ENCODE measurements around the gene OTOG. TPM values are rescaled to one million over a fixed set of nuclear protein-coding genes. Genes with fewer than 3 reads are reported as not detected.

The OTOG gene
- total RNA-seq, 1 experiment from 2014 or later, result not detected

- Histone ChIP-seq H3K4me3 (no peak overlapping the region), H3K27me3 (replicated peaks) (peaks cover 20% of the 10 kb centered on the region), H3K27ac (no peak overlapping the region), H3K36me3 (no peaks in the 10 kb centered on the region), H3K4me1 (replicated peaks) (no peaks in the 10 kb centered on the region), H3K9me3 (replicated peaks) (no peaks in the 10 kb centered on the region; the same call in 1 of the 2 replicates)
- no peak for DNase-seq (ENCODE audit: low read depth in 1 of 2, low spot score in 2 of 2)
Measured at GRCh38 chr11:17642370-17642769, 95.3 kb downstream of the OTOG start.

GRCh38 chr11:17642980-17643379, 95.9 kb downstream of the OTOG start:
- no peak for DNase-seq (ENCODE audit: low read depth in 1 of 2, low spot score in 2 of 2)
- H3K9me3 ChIP-seq (replicated peaks), result no peaks in the 10 kb centered on the region
- H3K27me3 ChIP-seq (replicated peaks), result peaks cover 19% of the 10 kb centered on the region
- no peak overlapping the region for H3K27ac ChIP-seq
- H3K4me3 ChIP-seq, result no peak overlapping the region
- no peaks in the 10 kb centered on the region for H3K4me1 ChIP-seq (replicated peaks)
- no peaks in the 10 kb centered on the region for H3K36me3 ChIP-seq

- Histone ChIP-seq H3K4me3 (no peak overlapping the region), H3K27ac (no peak overlapping the region), H3K36me3 (no peaks in the 10 kb centered on the region), H3K4me1 (replicated peaks) (no peaks in the 10 kb centered on the region), H3K27me3 (replicated peaks) (peaks cover 23% of the 10 kb centered on the region), H3K9me3 (replicated peaks) (no peaks in the 10 kb centered on the region)
- DNase-seq (ENCODE audit: low read depth in 1 of 2, low spot score in 2 of 2), result no peak
Measured at GRCh38 chr11:17643506-17644405, 96.7 kb downstream of the OTOG start.

GRCh38 chr11:17645190-17645970, 98.3 kb downstream of the OTOG start:
- Histone ChIP-seq H3K27ac (no peak overlapping the region), H3K4me1 (replicated peaks) (no peaks in the 10 kb centered on the region), H3K36me3 (no peaks in the 10 kb centered on the region), H3K27me3 (replicated peaks) (peaks cover 37% of the 10 kb centered on the region), H3K4me3 (no peak overlapping the region), H3K9me3 (replicated peaks) (no peaks in the 10 kb centered on the region)
- no peak for DNase-seq (ENCODE audit: low read depth in 1 of 2, low spot score in 2 of 2)

DNA sequence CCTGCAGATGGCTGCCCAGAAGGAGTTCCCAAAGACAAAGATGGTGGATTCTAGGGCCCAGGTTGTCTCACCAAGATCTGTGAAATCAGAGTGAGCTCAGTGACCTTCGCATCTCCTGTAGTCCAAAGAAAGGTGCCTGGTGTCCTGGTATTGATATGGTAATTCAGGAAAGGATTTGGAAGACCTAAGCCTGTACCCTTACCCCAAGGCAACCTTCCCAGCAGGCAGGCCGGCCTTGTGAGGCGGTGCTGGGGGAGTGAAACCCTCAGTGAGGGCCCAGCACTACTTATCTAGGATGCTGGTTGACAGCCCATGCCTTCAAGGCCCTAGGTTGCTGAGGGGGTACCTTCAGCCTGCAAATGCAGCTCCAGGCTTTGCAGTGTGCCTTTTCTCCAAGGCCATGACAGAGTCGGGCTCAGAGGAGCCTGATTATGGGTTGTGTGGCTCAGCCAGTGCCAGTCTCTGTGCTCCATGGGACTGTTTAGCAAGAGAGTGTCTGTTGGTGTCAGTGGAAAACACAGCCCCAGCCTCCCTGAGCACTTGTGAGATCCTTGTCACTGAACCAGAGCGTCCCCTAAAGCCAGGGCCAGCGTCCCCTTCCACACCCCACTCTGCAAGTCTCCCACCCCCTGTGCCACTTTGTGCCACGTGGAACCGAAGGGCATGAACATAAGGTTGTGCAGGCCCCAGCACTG, 99.5 kb downstream of the OTOG start:
- H3K27me3 ChIP-seq (replicated peaks), result peaks cover 34% of the 10 kb centered on the region
- no peaks in the 10 kb centered on the region for H3K9me3 ChIP-seq (replicated peaks)
- no peaks in the 10 kb centered on the region for H3K36me3 ChIP-seq
- no peak overlapping the region for H3K4me3 ChIP-seq
- no peak overlapping the region for H3K27ac ChIP-seq
- no peak for DNase-seq (ENCODE audit: low read depth in 1 of 2, low spot score in 2 of 2)
- H3K4me1 ChIP-seq (replicated peaks), result no peaks in the 10 kb centered on the region

- DNase-seq (ENCODE audit: low read depth in 1 of 2, low spot score in 2 of 2), result no peak
- Histone ChIP-seq H3K36me3 (no peaks in the 10 kb centered on the region), H3K27me3 (replicated peaks) (peaks cover 39% of the 10 kb centered on the region), H3K4me3 (no peak overlapping the region), H3K4me1 (replicated peaks) (no peaks in the 10 kb centered on the region), H3K27ac (no peak overlapping the region), H3K9me3 (replicated peaks) (no peaks in the 10 kb centered on the region)
Measured at GRCh38 chr11:17648528-17648927, 101.5 kb downstream of the OTOG start.

GRCh38 chr11:17649261-17649660, 102.2 kb downstream of the OTOG start:
- no peaks in the 10 kb centered on the region for H3K9me3 ChIP-seq (replicated peaks)
- peaks cover 32% of the 10 kb centered on the region for H3K27me3 ChIP-seq (replicated peaks)
- no peak overlapping the region for H3K27ac ChIP-seq
- no peaks in the 10 kb centered on the region for H3K36me3 ChIP-seq
- no peaks in the 10 kb centered on the region for H3K4me1 ChIP-seq (replicated peaks)
- no peak for DNase-seq (ENCODE audit: low read depth in 1 of 2, low spot score in 2 of 2)
- no peak overlapping the region for H3K4me3 ChIP-seq

GRCh38 chr11:17649696-17650095, 102.6 kb downstream of the OTOG start:
- H3K27me3 ChIP-seq (replicated peaks), result peaks cover 31% of the 10 kb centered on the region
- DNase-seq (ENCODE audit: low read depth in 1 of 2, low spot score in 2 of 2), result no peak
- no peaks in the 10 kb centered on the region for H3K36me3 ChIP-seq
- H3K9me3 ChIP-seq (replicated peaks), result no peaks in the 10 kb centered on the region
- no peak overlapping the region for H3K27ac ChIP-seq
- H3K4me1 ChIP-seq (replicated peaks), result no peaks in the 10 kb centered on the region
- H3K4me3 ChIP-seq, result no peak overlapping the region

DNA sequence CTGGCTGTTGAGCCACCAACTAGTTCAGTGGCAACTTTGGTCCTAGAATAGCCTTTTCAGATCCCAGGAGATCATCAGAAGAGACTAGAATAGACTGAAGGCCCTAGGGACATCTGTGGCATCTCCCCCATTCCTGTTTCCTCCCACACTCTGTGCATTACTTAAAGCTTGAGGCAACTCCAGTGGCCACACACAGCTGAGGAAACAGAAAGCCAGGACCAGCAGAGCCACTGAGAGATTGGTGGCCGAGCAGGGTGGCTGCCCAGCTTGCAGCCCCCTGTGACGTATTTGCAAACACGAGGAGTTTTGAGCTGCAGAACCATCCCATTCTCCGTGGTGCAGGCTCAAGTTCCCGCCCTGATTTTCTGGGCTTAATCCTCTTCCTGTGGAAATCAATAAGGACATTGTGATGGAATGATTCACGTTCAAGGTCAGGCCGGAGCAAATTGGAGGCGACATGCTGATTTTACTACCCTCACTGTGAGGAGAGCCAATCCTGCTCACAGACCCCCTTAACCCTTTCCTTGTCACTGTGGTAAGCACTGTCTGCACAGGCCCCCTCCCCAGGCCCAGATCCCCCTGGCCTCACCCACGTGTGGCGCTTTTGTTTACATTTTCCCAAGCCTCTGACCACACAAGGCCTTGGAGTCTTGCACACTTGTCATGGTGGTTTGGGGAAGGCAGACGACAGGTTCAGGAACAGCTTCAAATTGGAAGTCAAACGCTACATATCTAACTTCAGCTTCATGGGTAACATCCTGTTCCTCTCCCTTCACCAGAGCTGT, 103.3 kb downstream of the OTOG start:
- no peaks in the 10 kb centered on the region for H3K36me3 ChIP-seq
- no peak for DNase-seq (ENCODE audit: low read depth in 1 of 2, low spot score in 2 of 2)
- H3K4me1 ChIP-seq (replicated peaks), result no peaks in the 10 kb centered on the region
- H3K27me3 ChIP-seq (replicated peaks), result peaks cover 35% of the 10 kb centered on the region
- no peak overlapping the region for H3K27ac ChIP-seq
- no peak overlapping the region for H3K4me3 ChIP-seq
- H3K9me3 ChIP-seq (replicated peaks), result no peaks in the 10 kb centered on the region

GRCh38 chr11:17651061-17651460, 104.0 kb downstream of the OTOG start:
- H3K36me3 ChIP-seq, result no peaks in the 10 kb centered on the region
- no peaks in the 10 kb centered on the region for H3K9me3 ChIP-seq (replicated peaks)
- DNase-seq (ENCODE audit: low read depth in 1 of 2, low spot score in 2 of 2), result no peak
- H3K27ac ChIP-seq, result no peak overlapping the region
- H3K4me3 ChIP-seq, result no peak overlapping the region
- peaks cover 35% of the 10 kb centered on the region for H3K27me3 ChIP-seq (replicated peaks)
- H3K4me1 ChIP-seq (replicated peaks), result no peaks in the 10 kb centered on the region

GRCh38 chr11:17651681-17652080, 104.6 kb downstream of the OTOG start:
- Histone ChIP-seq H3K27ac (no peak overlapping the region), H3K4me3 (no peak overlapping the region), H3K4me1 (replicated peaks) (no peaks in the 10 kb centered on the region), H3K36me3 (no peaks in the 10 kb centered on the region), H3K27me3 (replicated peaks) (peaks cover 35% of the 10 kb centered on the region), H3K9me3 (replicated peaks) (no peaks in the 10 kb centered on the region)
- peak in 1 of 2 experiments; percentile 39 for DNase-seq (ENCODE audit: low read depth in 1 of 2, low spot score in 2 of 2)

DNA sequence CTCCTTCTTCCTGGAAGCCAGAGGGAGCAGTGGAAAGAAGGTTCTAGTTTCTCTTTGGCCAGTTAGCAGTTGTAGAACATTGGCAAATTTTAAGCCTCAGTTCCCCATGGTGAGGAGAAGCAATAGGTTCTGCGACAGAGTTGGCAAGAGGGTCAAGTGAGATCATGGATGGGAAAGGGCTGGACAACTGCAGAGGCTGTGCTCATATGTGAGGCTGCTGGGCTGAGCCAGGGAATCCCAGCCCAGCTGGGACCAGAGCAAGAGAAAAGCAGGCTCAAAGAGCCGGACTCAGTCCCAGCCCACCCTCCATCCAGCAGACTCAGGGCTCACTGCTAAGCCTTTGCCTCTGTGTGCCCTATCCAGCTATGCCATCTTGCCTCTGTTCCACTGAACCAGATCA, 105.5 kb downstream of the OTOG start:
- H3K4me1 ChIP-seq (replicated peaks), result no peaks in the 10 kb centered on the region
- peak in 1 of 2 experiments; percentile 38 for DNase-seq (ENCODE audit: low read depth in 1 of 2, low spot score in 2 of 2)
- no peaks in the 10 kb centered on the region for H3K36me3 ChIP-seq
- H3K27ac ChIP-seq, result no peak overlapping the region
- H3K4me3 ChIP-seq, result no peak overlapping the region
- H3K9me3 ChIP-seq (replicated peaks), result no peaks in the 10 kb centered on the region
- peaks cover 34% of the 10 kb centered on the region for H3K27me3 ChIP-seq (replicated peaks)

DNA sequence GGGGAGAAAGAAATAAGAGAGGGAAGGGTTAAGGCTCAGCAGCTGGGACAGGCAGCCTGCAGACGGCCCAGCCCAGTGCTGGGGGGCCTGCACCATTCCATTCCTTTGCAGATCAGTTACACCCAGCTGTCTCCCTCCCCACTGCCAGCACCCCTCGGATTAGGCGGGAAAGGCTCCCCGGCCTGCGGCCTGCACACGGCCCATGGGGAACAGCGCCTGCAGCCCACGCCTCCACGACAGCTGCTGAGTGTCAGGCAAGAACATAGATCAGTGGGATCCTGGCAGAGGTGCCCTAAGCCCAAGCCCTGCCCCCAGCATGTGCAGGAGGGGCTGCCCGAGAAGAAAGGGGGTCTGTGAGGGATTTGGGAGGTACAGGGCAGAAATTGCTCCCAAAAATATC, 106.6 kb downstream of the OTOG start:
- Histone ChIP-seq H3K9me3 (replicated peaks) (no peaks in the 10 kb centered on the region), H3K4me3 (no peak overlapping the region), H3K4me1 (replicated peaks) (no peaks in the 10 kb centered on the region), H3K36me3 (no peaks in the 10 kb centered on the region), H3K27me3 (replicated peaks) (peaks cover 24% of the 10 kb centered on the region), H3K27ac (no peak overlapping the region)
- DNase-seq (ENCODE audit: low read depth in 1 of 2, low spot score in 2 of 2), result no peak
